ENCODE results near the gene ERBB4. TPM values are rescaled to one million over a fixed set of nuclear protein-coding genes. Genes with fewer than 3 reads are reported as not detected.

ERBB4 gene
- total RNA-seq, 1 donor from 2014 or later: 25.3 TPM

DNA sequence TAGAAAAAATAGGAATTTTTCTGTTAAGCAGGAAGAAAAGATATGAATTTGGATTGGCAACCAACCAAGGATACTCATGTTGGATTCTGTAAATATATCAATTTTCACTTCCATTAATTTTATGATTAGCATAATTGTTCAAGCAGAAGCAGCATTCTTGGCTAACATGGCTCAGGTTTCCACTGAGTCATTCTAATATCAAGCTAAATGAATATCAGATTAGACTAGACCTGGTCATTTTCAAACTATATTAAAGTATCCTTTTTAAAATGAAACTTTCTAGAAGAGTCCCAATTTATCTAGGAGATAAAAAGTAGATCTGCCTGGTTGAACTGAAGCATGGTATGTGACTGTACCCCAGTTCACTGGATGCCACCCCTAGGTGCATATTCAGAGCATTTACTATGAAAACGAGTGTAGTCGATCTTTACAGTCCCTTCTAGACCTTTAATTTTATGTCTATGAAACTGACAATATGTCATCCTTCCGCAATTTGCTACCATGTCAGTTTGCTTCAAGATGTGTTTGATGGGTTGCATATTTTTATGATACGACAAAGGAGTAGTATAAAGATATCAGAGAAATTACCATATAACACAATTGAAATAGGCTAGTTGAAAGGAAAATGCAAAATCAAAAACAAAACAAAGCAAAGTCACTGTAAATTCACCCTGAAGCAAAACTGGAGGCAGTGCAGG is 704.9 kb downstream of the ERBB4 start:
- no peak for ATAC-seq
- Histone ChIP-seq H3K4me3 (no peak overlapping the region), H3K27me3 (ENCODE audit: low read depth) (no peaks in the 10 kb centered on the region), H3K27ac (no peak overlapping the region), H3K9me3 (no peaks in the 10 kb centered on the region), H3K36me3 (no peaks in the 10 kb centered on the region), H3K4me1 (no peaks in the 10 kb centered on the region)
- no peak for DNase-seq
- TF ChIP-seq, protein P1, sequence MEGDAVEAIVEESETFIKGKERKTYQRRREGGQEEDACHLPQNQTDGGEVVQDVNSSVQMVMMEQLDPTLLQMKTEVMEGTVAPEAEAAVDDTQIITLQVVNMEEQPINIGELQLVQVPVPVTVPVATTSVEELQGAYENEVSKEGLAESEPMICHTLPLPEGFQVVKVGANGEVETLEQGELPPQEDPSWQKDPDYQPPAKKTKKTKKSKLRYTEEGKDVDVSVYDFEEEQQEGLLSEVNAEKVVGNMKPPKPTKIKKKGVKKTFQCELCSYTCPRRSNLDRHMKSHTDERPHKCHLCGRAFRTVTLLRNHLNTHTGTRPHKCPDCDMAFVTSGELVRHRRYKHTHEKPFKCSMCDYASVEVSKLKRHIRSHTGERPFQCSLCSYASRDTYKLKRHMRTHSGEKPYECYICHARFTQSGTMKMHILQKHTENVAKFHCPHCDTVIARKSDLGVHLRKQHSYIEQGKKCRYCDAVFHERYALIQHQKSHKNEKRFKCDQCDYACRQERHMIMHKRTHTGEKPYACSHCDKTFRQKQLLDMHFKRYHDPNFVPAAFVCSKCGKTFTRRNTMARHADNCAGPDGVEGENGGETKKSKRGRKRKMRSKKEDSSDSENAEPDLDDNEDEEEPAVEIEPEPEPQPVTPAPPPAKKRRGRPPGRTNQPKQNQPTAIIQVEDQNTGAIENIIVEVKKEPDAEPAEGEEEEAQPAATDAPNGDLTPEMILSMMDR (IDR thresholded peaks at IDR 0.05): no peak
- intact Hi-C loops (cut with DNase I): no loop called here

GRCh38 chr2:211829725-211830124 is 708.9 kb downstream of the ERBB4 start:
- intact Hi-C loops (cut with DNase I): no loop called here
- no peaks in the 10 kb centered on the region for H3K27me3 ChIP-seq (ENCODE audit: low read depth)
- TF ChIP-seq, protein P1 (IDR thresholded peaks at IDR 0.05): no peak
- H3K4me3 ChIP-seq: no peak overlapping the region
- H3K27ac ChIP-seq: no peak overlapping the region
- ATAC-seq (no peak), DNase-seq (no peak)
- no peaks in the 10 kb centered on the region for H3K4me1 ChIP-seq
- H3K36me3 ChIP-seq: no peaks in the 10 kb centered on the region
- H3K9me3 ChIP-seq: no peaks in the 10 kb centered on the region

DNA sequence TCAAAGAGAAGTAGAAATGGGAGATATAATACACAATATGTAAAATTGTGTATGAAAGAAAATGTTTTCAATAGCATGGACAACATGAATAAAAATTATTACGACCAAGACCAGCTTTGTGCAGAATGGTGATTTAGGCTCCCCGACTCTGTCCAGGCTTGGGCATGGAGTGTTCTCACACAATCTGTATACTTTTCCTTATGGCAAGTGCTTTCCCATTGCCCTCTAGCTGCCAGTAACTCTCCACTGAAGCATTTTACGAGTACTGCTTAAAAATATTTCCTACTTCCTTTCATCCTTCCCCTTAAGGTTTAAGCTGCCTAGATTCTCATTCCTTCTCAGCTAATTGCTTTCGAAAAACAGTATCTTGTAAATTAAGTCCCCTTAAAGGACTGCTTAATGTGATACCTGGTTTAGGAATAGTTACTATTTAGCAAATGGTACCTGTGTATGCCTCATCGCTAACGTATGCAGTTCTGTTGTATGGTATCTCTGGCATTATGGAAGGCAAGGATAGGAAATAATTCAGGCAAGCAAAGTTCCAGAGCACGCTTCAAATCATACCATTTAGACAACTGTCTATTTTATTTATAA is 714.6 kb downstream of the ERBB4 start:
- no peaks in the 10 kb centered on the region for H3K36me3 ChIP-seq
- peaks cover 6% of the 10 kb centered on the region for H3K9me3 ChIP-seq
- TF ChIP-seq, protein P1 (IDR thresholded peaks at IDR 0.05): no peak
- ATAC-seq: peak in 1 of 2 donors; percentile 85
- DNase-seq: no peak
- intact Hi-C loops (cut with DNase I): no loop called here
- H3K4me3 ChIP-seq: no peak overlapping the region
- H3K27me3 ChIP-seq (ENCODE audit: low read depth): no peaks in the 10 kb centered on the region
- H3K4me1 ChIP-seq: no peaks in the 10 kb centered on the region
- H3K27ac ChIP-seq: no peak overlapping the region

GRCh38 chr2:211822686-211823335 is 715.8 kb downstream of the ERBB4 start:
- H3K4me1 ChIP-seq: no peaks in the 10 kb centered on the region
- no peak overlapping the region for H3K4me3 ChIP-seq
- ATAC-seq (no peak), DNase-seq (no peak)
- intact Hi-C loops (cut with DNase I): no loop called here
- peaks cover 6% of the 10 kb centered on the region for H3K9me3 ChIP-seq
- H3K36me3 ChIP-seq: no peaks in the 10 kb centered on the region
- H3K27me3 ChIP-seq (ENCODE audit: low read depth): no peaks in the 10 kb centered on the region
- no peak overlapping the region for H3K27ac ChIP-seq
- TF ChIP-seq, protein P1 (IDR thresholded peaks at IDR 0.05): no peak

DNA sequence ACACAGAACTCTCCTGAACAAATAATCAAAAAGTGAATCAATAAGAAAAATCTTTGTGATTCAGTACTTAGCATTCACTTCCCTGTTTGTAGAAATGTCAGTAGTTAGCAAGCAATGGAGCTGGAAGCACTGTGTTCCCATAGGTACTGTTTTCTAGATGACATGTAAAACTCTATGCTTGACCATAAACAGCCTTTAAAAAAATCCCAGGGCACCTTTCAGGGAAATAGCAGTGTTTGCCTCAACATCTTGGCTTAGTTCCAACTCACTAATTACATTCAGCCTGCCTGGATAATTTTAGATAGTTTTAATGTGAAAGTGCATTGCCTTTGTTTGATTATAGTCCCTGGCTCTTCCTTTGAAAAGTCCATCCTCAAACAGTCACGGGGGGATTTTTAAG is 721.8 kb downstream of the ERBB4 start:
- TF ChIP-seq, protein P1 (IDR thresholded peaks at IDR 0.05): no peak
- H3K4me1 ChIP-seq: no peaks in the 10 kb centered on the region
- no peaks in the 10 kb centered on the region for H3K36me3 ChIP-seq
- no peak overlapping the region for H3K27ac ChIP-seq
- no peak for ATAC-seq
- DNase-seq: no peak
- no peak overlapping the region for H3K4me3 ChIP-seq
- no peaks in the 10 kb centered on the region for H3K27me3 ChIP-seq (ENCODE audit: low read depth)
- intact Hi-C loops (cut with DNase I): no loop called here
- peaks cover 6% of the 10 kb centered on the region for H3K9me3 ChIP-seq
